H1 (cell line): Measurements from ENCODE around the gene DNAI1.

Source experiments
- KDM1A ChIP-seq: fragments of 200-600, 300-600 bp; sonication (generic); IDR thresholded peaks from 2 replicates; pipeline ENCODE4 v1.7.1; 2016; ENCODE audit warnings: mild to moderate bottlenecking, low read length, borderline replicate concordance
- POLR2A ChIP-seq, 2 experiments: IDR thresholded peaks; 1 replicate in 1 of 2; 2 replicates in 1 of 2; pipeline ENCODE4 v1.6.1; 2011; ENCODE audit warnings: low read depth in 2 of 2, low read length in 2 of 2, mild to moderate bottlenecking in 2 of 2; ENCODE audit errors: control extremely low read depth in 1 of 2
- TAF1 ChIP-seq: IDR thresholded peaks from 2 replicates; pipeline ENCODE4 v1.6.1; 2011; ENCODE audit warnings: mild to moderate bottlenecking, low read depth, low read length
- TF ChIP-seq, protein P1 (sequence below), 3 experiments: IDR thresholded peaks; 1 replicate in 2 of 3; 2 replicates in 1 of 3; pipeline versions ENCODE4 v1.5.1 to v1.6.1; 2011; ENCODE audit warnings: low read length in 3 of 3, mild to moderate bottlenecking in 3 of 3, inconsistent platforms in 2 of 3, low read depth in 1 of 3, moderate library complexity in 1 of 3; ENCODE audit not compliant: insufficient read depth in 1 of 3; ENCODE audit errors: control extremely low read depth in 1 of 3

DNA sequence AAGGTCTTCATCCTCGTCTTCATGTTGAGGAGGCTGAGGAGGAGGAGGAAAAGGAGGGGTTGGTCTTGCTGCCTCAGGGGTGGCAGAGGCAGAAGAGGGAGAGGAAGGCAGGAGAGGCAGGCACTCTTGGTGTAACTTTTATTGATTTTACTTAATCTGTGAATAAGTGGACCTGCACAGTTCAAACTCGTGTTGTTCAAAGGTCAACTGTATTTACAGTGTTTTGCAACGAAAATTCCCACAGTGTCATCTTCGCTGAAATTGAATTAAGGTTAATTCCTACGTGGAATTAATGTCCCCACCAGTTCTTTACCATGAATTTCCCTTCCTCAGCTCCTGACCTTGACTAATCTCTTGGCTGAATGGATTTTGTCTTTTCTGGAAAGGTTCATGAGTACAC, 85.4 kb downstream of the DNAI1 start:
- TF ChIP-seq, protein P1, sequence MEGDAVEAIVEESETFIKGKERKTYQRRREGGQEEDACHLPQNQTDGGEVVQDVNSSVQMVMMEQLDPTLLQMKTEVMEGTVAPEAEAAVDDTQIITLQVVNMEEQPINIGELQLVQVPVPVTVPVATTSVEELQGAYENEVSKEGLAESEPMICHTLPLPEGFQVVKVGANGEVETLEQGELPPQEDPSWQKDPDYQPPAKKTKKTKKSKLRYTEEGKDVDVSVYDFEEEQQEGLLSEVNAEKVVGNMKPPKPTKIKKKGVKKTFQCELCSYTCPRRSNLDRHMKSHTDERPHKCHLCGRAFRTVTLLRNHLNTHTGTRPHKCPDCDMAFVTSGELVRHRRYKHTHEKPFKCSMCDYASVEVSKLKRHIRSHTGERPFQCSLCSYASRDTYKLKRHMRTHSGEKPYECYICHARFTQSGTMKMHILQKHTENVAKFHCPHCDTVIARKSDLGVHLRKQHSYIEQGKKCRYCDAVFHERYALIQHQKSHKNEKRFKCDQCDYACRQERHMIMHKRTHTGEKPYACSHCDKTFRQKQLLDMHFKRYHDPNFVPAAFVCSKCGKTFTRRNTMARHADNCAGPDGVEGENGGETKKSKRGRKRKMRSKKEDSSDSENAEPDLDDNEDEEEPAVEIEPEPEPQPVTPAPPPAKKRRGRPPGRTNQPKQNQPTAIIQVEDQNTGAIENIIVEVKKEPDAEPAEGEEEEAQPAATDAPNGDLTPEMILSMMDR (IDR thresholded peaks at IDR 0.05; ENCODE audit: control extremely low read depth in 1 of 3, insufficient read depth in 1 of 3, low read depth in 1 of 3, low read length in 3 of 3): no peak
- no peak for TF ChIP-seq KDM1A
- TF ChIP-seq TAF1: no peak
- no peak for TF ChIP-seq POLR2A (IDR thresholded peaks at IDR 0.05; ENCODE audit: control extremely low read depth in 1 of 2, low read depth in 2 of 2, low read length in 2 of 2)
